ENCODE results near the gene KLF16.
"Not testable (repeated sequence)": the region's sequence is repeated elsewhere in the genome, so short reads cannot be mapped to it uniquely, and the experiment has no call there.

Gene KLF16

GRCh38 chr19:1884291-1884718 is 20.9 kb upstream of the KLF16 start:
- no peak for DNase-seq (ENCODE audit: low spot score)

DNA sequence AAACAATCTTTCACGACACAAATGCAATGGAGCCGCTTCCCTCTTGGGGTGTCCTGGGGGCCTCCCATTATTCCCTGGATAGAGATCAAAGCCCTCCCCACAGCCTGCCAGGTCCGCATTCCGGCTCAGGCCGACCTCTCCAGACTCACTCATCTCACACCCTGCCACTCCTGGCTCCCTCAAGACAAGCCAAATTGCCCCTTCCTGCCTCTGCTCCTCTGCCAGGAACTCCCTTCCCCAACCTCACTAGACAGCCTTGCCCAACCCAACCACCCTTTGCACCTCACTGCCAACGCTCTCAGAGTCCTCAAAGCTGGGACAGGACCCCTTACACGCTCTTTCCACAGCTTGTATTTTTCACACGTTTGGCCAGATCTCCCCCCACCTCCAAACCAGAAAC is 20.4 kb upstream of the KLF16 start:
- no peak for DNase-seq (ENCODE audit: low spot score)

DNA sequence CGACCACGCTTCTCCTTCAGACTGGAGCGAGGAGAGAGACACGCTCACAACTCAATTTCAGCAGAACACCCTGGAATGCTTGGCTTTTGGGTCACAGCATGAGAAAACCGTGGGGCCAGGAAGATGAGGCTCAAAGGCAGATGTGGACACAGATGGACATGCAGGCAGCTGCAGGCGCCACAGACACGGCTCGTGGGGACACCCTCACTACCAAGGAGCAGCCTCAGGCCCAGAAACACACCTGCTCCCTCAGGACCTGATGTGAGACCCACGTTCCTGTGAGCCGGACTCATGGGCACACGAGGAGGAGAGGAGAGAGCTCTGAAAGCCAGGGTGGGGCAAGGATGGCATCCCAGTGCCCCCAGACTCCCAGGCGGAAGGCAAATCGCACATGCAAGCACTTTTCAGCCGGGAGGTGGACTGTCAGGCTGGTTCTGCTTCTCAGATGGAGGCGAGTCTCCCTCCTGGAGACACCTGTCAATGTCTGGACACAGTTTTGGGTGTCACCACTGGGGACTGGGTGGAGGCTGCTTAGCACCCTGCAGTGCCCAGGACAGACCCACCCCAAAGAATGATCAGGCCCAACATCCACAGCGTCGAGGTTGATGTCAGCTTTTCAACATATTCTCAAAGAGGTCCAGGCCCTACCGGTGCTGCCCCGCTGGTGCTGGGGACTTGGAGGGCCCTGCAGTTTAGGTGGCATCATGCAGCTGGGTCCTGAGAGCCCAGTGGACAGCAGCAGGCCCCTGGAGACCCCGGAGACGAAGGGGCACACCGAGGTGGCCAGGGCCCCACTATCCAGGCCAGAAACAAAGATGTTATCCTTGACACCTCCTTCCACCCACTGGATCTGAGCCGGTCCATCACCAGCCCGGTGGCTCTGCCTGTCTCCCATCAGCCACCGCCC is 19.7 kb upstream of the KLF16 start:
- no peak for DNase-seq (ENCODE audit: low spot score)

DNA sequence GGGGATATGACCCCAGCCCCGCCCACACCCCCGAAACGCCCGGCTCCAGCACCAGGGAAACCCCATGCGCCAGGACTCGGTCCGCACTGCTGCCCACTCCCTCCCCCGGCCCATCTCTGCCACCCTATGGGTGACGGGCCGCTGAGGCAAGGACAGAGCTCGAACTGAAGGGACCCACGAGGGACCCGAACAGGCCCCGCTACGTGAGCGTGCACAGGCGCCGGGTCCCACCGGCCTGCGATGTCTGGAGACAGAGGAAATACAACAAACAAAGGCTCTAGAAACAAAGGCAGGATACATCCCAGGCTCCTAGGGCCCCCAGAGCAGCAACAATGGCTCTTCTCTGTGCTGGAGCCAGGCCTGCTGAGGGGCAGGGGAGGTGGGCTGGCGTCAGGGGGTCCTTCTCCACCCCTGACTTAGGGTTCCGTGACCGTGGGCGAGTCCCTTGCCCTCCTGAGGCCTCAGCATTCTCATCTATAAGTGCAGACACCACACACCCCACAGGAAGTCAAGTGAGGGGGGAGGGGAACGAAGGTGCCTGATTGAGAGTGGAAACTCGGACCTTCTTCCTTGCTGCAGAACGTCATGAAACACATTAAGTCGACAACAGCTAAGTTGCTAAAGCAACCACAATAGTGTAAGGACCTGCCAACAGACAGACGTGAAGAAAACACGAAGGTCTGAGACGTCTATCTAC is 18.9 kb upstream of the KLF16 start:
- no peak for DNase-seq (ENCODE audit: low spot score)

DNA sequence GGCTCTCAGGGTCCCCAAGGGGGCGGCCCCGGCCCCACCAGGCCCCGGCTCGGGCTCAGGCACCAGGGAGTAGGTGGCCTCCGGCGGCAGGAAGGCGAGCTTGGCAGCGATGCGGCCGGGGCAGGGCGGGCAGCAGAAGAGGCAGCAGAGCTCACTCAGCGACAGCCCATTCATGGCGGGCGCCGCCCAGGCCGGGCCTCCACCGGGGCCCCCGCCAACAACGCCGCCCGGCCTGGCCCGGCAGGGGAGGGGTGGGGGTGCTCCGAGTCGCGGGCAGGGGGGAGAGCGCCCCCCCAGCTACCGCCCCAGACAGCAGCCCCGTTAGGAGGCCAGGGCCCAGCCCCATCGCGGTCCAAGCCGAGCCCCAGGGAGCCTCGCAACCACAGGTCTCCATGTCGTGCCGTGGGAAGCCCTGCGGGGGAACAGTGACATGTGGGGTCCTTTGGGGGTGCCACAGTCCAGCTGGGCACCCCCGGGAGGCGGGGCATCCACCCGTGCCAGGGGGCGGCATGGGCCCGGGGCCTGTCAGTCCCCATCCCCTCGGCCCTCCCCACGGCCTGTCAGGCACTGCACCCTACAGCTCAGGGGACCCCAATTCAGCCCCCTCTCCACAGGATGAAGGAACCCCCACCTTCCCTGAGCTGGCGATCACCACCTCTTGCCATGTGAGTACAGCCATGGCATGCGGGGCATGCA is 18.2 kb upstream of the KLF16 start:
- DNase-seq (ENCODE audit: low spot score): not testable (repeated sequence)

GRCh38 chr19:1880611-1881392 is 17.4 kb upstream of the KLF16 start:
- DNase-seq (ENCODE audit: low spot score): no peak

GRCh38 chr19:1879982-1880381 is 16.6 kb upstream of the KLF16 start:
- DNase-seq (ENCODE audit: low spot score): not testable (repeated sequence)

GRCh38 chr19:1878583-1878982 is 15.2 kb upstream of the KLF16 start:
- DNase-seq (ENCODE audit: low spot score): not testable (repeated sequence)

DNA sequence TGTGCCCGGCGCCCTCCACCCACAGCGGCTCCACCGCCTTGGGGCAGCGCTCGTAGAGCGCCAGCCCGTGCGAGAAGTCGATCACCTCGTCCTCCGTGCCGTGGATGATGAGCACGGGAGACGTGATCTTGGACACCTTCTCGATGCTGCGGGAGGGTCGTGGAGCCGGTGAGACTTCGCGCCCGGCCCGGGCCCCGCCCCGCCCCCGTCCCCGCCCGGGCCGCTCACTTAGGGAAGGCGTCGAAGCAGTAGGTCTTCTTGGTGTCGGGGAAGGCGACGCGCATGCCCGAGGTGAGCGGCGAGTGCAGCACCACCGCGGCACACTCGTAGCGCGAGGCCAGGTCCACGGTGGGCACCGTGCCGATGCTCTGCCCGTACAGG is 13.9 kb upstream of the KLF16 start:
- not testable (repeated sequence) for DNase-seq (ENCODE audit: low spot score)

- not testable (repeated sequence) for DNase-seq (ENCODE audit: low spot score)
Observed at GRCh38 chr19:1876496-1877279, 13.3 kb upstream of the KLF16 start.

DNA sequence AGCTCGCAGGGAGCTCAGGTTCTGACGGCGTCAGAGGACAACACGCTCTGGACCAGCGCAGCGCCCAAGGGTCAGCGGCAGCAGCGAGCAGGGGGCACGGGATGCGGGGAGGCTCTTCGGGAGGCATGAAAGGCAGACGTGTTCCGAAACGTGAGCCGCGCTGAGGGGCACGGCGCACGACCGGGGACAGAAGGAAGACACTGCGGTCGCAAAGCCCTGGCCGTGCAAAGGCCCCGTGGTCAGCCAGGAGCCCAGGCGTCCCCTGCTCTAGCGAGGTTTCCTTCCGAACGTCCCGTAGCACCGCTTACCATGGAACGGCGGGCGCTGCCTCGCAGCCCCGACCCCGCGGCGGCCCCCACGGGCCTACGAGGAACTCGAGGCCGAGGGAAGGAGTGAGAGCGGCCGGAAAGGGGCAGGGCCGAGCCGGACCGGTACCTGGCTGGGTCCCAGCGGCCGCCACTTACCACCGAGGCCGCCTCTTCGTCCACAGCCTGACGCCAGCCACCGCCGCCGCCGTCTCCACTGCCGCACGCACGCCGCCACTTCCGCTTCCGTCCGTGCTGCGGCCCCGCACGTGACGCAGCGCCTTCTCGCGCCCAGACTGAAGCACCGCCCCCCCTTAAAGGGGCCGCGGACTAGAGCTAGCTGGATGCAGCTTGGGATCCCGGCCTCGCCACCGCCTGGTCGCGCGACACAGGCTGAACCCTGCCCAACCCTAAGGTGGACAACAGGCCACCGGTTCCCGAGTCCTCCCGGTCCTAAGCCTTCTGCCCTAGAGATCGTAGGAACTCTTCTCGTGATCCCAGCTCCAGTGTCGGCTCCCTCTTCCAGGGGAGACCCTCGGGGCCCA is 12.5 kb upstream of the KLF16 start:
- DNase-seq (ENCODE audit: low spot score): peak; percentile 84

- DNase-seq (ENCODE audit: low spot score): not testable (repeated sequence)
Observed at GRCh38 chr19:1875265-1875645, 11.9 kb upstream of the KLF16 start.

DNA sequence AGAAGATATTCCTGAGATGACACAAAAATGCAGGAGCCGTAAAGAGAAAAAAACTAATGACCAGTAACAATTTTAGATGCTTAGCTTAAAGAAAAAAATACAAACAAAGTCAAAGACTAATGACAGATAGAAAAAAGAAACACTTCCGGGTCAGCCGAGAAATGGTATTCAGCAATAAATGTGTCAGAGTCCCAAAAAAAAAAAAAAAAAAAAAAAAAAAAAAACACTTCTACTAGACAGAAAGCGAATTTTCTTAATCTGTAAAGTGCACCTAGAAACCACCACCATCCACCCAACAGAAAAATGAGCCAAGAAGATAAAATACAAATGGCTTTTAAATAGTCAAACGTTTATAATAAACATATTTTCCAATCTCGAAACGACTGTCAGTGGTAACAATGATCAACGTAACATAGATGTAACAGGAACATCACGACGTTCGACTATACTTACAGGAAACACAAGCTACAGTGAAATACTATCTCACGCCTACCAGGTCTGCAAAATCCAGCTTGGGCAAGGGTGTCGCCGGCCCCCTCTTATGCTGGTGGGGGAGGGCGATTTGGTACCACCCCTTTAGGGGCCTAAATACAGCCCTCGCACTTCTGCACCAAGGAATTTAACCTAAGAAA is 11.3 kb upstream of the KLF16 start:
- DNase-seq (ENCODE audit: low spot score): no peak

- DNase-seq (ENCODE audit: low spot score): no peak
Observed at GRCh38 chr19:1873524-1874473, 10.4 kb upstream of the KLF16 start.

DNA sequence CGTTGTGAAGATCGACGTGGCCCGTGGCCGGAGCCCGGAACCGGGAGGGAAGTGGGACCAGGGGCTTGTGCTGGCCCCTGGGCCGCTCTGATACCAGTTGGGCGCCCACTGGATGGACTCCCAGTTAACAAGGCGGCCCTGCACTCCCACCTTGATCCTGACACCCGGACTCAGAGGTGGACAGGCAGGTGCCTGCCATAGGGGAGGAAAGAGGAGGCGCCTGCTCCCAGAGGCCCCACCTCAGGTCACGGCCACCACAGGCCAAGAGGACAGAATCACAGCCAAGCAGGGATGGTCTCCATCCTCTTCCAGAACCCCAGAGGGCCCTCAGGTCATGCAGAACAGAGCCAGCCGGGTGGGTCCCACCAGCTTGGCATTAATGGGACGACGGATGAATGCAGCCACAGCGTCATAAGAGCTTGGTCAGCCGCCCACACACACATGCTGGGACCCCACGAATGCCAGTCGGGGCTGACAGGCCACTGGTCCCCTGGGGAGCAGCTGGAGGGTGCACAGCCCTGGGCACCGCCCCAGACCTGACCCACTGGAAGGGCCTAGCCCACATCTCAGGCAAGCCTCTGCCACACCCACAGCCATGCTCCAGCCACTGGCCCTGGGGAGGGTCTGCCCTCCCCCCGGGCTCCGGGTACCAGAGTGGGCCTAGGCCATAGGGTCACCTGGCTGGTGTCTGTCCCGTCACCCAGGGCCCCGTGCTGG is 9.6 kb upstream of the KLF16 start:
- no peak for DNase-seq (ENCODE audit: low spot score)

- DNase-seq (ENCODE audit: low spot score): no peak
Observed at GRCh38 chr19:1871630-1872029, 8.3 kb upstream of the KLF16 start.

DNA sequence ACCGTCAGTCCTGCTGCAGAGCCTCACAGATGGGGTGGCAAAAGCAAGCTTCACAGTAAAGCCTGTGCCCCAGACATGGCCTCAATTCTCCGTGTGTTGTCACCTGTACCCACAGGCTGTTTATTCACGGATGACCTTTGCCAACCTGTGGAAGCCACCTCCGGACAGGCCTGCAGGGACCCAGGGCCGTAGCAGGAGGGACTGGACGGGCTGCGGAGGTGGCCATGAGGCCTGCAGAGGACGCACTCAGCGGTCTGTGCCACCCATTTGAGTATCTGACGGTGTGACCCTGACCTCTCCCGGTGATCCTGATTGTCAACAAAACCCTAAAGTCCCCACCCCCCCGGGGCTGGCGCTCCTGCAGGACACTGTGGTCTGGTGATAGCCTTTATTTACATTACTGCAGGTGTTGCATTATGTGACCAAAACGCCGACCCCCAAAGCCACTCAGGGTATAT is 7.8 kb upstream of the KLF16 start:
- no peak for DNase-seq (ENCODE audit: low spot score)

- DNase-seq (ENCODE audit: low spot score): no peak
Observed at GRCh38 chr19:1868971-1869370, 5.6 kb upstream of the KLF16 start.

All from germinal center (tissue), 1 donor.